Panc1 (cell line): ENCODE results near the gene PFN1. TPM values are rescaled to one million over a fixed set of nuclear protein-coding genes. Genes with fewer than 3 reads are reported as not detected.

Source experiments
- ATAC-seq: fragments of 200-7000 bp; cut with Tn5 transposase; 2 replicates; pipeline ENCODE4 v1.9.1; 2020; ENCODE audit warnings: mild to moderate bottlenecking, moderate library complexity
- BruUV-seq: library from RNA; stranded (reverse); fragments of 400-500 nt; replicated peaks from 2 replicates; lab custom pipeline; 2021; lab: Mats Ljungman, UMichigan
- CTCF ChIA-PET: fragments of 300-600 bp; sonication (Branson Sonifier 250); formaldehyde crosslinking; loops from one replicate; lab custom pipeline; 2022; ENCODE audit warnings: antibody characterized with exemption; lab: Charles Lee
- POLR2A ChIA-PET: fragments of 300-600 bp; sonication (Branson Sonifier 250); formaldehyde crosslinking; loops from one replicate; lab custom pipeline; 2022; ENCODE audit warnings: antibody characterized with exemption; lab: Charles Lee
- DNase-seq: peaks from one replicate; pipeline ENCODE4 v3.0.0-alpha.2; 2010; ENCODE audit warnings: low read depth, low spot score
- H3K27ac ChIP-seq: 2 replicates; pipeline ENCODE4 v1.5.1; 2011; ENCODE audit warnings: mild to moderate bottlenecking, low read length, inconsistent platforms
- H3K27me3 ChIP-seq: fragments of 200-500 bp; sonication (Bioruptor generic); 2 replicates; pipeline ENCODE4 v1.6.0; 2014; ENCODE audit warnings: low read length, inconsistent platforms; ENCODE audit not compliant: control insufficient read depth, insufficient read depth
- H3K36me3 ChIP-seq: fragments of 200-500 bp; sonication (Bioruptor generic); 2 replicates; pipeline ENCODE4 v1.5.1; 2014; ENCODE audit warnings: inconsistent platforms, mild to moderate bottlenecking, low read length, moderate library complexity; ENCODE audit not compliant: control insufficient read depth, insufficient read depth
- H3K4me1 ChIP-seq: 2 replicates; pipeline ENCODE4 v1.5.1; 2011; ENCODE audit warnings: inconsistent platforms, mild to moderate bottlenecking, low read length, moderate library complexity; ENCODE audit not compliant: control insufficient read depth, insufficient read depth
- H3K4me3 ChIP-seq, 2 experiments: 2 replicates each; pipeline ENCODE4 v1.5.1; 2011 to 2012; ENCODE audit warnings: low read depth in 2 of 2, low read length in 2 of 2, mild to moderate bottlenecking in 2 of 2, inconsistent platforms in 1 of 2, moderate library complexity in 1 of 2
- H3K9me3 ChIP-seq: fragments of 200-500 bp; sonication (Bioruptor generic); 2 replicates; pipeline ENCODE4 v1.5.1; 2014; ENCODE audit warnings: low read depth, mild to moderate bottlenecking, inconsistent platforms, low read length, moderate library complexity; ENCODE audit not compliant: control insufficient read depth, insufficient read depth
- POLR2AphosphoS5 ChIP-seq: IDR thresholded peaks from 2 replicates; pipeline ENCODE4 v1.6.1; 2012; ENCODE audit warnings: mild to moderate bottlenecking, low read depth, low read length, moderate library complexity
- SIN3A ChIP-seq: IDR thresholded peaks from 2 replicates; pipeline ENCODE4 v1.6.1; 2012; ENCODE audit warnings: low read depth, mild to moderate bottlenecking, low read length, moderate library complexity, borderline replicate concordance; ENCODE audit not compliant: insufficient read depth
- TCF7L2 ChIP-seq: IDR thresholded peaks from 2 replicates; pipeline ENCODE4 v1.6.1; 2011; ENCODE audit warnings: mild to moderate bottlenecking, low read depth, low read length, inconsistent platforms
- in situ Hi-C: cut with HindIII; loops from 2 replicates; pipeline ENCODE4 v1.10.0; 2016; ENCODE audit warnings: low sequenced_read_pairs, low pct_unique_long_range_greater_than_20kb
- intact Hi-C: fragments of 100-400 bp; cut with micrococcal nuclease; formaldehyde crosslinking; loops from one replicate; pipeline ENCODE4 v1.10.0; 2022; ENCODE audit not compliant: unreplicated experiment
- total RNA-seq: library from RNA; stranded (reverse); gene quantifications from one replicate; pipeline ENCODE4 v1.2.1, GENCODE V29; 2021; ENCODE audit not compliant: unreplicated experiment
- TF ChIP-seq, protein P1 (sequence below): fragments of 450-650 bp; IDR thresholded peaks from 2 replicates; pipeline ENCODE4 v1.5.1; 2017; ENCODE audit warnings: mild to moderate bottlenecking
- TF ChIP-seq, protein P2 (sequence below), 2 experiments: IDR thresholded peaks; 2 replicates each; pipeline ENCODE4 v1.6.1; 2011 to 2012; ENCODE audit warnings: low read depth in 2 of 2, control low read depth in 1 of 2, low read length in 1 of 2, mild to moderate bottlenecking in 1 of 2, moderate library complexity in 1 of 2; ENCODE audit not compliant: insufficient read depth in 1 of 2

Gene PFN1
- total RNA-seq, 1 experiment from 2014 or later, result 1,074 TPM

DNA sequence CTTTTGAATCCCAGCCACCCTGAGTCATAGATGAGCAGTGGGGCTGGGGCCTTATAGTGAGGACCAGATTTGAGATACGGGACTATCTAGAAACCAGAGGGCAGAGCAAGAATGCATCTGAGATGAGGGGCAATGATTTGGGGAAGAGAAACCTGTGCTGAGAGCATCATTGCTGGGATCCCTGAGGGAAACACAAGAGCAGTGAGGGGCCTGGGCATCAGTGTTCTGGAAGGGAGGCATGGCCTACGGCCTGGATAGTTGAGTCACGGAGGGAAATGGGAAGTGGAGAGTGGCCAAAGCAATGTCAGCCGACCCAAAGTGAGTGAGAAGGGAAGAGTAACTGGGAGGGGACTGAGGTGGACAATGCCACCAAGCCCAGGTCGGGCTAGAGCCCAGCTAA, 34.0 kb upstream of the PFN1 start:
- H3K36me3 ChIP-seq, result no peaks in the 10 kb centered on the region; the same call in 1 of the 2 replicates
- no peak overlapping the region for H3K4me3 ChIP-seq
- ATAC-seq (no peak), DNase-seq (no peak)
- H3K27ac ChIP-seq, result no peak overlapping the region
- TF ChIP-seq, protein P1, sequence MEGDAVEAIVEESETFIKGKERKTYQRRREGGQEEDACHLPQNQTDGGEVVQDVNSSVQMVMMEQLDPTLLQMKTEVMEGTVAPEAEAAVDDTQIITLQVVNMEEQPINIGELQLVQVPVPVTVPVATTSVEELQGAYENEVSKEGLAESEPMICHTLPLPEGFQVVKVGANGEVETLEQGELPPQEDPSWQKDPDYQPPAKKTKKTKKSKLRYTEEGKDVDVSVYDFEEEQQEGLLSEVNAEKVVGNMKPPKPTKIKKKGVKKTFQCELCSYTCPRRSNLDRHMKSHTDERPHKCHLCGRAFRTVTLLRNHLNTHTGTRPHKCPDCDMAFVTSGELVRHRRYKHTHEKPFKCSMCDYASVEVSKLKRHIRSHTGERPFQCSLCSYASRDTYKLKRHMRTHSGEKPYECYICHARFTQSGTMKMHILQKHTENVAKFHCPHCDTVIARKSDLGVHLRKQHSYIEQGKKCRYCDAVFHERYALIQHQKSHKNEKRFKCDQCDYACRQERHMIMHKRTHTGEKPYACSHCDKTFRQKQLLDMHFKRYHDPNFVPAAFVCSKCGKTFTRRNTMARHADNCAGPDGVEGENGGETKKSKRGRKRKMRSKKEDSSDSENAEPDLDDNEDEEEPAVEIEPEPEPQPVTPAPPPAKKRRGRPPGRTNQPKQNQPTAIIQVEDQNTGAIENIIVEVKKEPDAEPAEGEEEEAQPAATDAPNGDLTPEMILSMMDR, result no peak
- TF ChIP-seq TCF7L2 (no peak), POLR2AphosphoS5 (no peak), SIN3A (no peak)
- TF ChIP-seq, protein P2, sequence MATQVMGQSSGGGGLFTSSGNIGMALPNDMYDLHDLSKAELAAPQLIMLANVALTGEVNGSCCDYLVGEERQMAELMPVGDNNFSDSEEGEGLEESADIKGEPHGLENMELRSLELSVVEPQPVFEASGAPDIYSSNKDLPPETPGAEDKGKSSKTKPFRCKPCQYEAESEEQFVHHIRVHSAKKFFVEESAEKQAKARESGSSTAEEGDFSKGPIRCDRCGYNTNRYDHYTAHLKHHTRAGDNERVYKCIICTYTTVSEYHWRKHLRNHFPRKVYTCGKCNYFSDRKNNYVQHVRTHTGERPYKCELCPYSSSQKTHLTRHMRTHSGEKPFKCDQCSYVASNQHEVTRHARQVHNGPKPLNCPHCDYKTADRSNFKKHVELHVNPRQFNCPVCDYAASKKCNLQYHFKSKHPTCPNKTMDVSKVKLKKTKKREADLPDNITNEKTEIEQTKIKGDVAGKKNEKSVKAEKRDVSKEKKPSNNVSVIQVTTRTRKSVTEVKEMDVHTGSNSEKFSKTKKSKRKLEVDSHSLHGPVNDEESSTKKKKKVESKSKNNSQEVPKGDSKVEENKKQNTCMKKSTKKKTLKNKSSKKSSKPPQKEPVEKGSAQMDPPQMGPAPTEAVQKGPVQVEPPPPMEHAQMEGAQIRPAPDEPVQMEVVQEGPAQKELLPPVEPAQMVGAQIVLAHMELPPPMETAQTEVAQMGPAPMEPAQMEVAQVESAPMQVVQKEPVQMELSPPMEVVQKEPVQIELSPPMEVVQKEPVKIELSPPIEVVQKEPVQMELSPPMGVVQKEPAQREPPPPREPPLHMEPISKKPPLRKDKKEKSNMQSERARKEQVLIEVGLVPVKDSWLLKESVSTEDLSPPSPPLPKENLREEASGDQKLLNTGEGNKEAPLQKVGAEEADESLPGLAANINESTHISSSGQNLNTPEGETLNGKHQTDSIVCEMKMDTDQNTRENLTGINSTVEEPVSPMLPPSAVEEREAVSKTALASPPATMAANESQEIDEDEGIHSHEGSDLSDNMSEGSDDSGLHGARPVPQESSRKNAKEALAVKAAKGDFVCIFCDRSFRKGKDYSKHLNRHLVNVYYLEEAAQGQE (IDR thresholded peaks at IDR 0.05; ENCODE audit: insufficient read depth in 1 of 2, low read depth in 2 of 2, low read length in 1 of 2), result no peak
- ChIA-PET POLR2A (no interaction called here), CTCF (no interaction called here)
- no peaks in the 10 kb centered on the region for H3K27me3 ChIP-seq
- peaks cover 4% of the 10 kb centered on the region; the same call in 1 of the 2 replicates for H3K4me1 ChIP-seq
- no TSS peak for BruUV-seq
- no peaks in the 10 kb centered on the region for H3K9me3 ChIP-seq
- intact Hi-C loops, result no loop called here
- in situ Hi-C loops, result no loop called here

DNA sequence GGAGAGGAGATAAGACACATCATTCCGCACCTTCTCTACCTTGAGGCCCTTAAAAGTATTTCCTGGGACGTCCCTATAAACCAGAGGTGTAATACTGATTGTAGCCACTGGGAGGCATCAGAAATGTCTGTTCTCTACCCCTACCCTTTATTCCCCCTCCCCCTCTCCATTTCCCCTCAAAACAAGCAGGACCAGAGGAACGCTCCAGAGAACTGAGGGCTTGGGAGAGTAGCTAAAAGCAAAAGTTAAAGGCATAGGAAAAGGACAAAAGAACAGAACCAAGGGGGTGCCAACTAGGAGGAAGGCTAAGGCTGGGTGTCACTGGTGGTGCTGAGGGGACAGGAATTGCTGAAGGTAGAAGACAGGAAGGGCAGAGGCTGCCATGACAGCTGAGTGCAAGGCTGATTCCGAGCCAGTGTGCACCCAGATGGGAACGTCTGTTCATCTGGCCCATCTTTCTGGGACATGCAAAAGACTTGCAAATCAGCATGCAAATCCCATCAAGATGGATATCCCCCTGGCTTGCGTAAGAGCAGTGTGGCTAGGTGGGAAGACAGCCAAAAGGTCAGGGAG, 32.4 kb upstream of the PFN1 start:
- H3K27ac ChIP-seq, result no peak overlapping the region
- no peak for TF ChIP-seq TCF7L2
- TF ChIP-seq, protein P1, result peak; percentile 78
- no peaks in the 10 kb centered on the region for H3K4me1 ChIP-seq
- H3K27me3 ChIP-seq, result no peaks in the 10 kb centered on the region
- no peaks in the 10 kb centered on the region for H3K36me3 ChIP-seq
- ATAC-seq (peak; percentile 62), DNase-seq (no peak)
- no TSS peak for BruUV-seq
- CTCF ChIA-PET, result interaction anchor here (0.6 kb wide), 1 partner anchor 84 kb away, joined by 3 read pairs; no protein-coding TSS in a partner anchor
- intact Hi-C loops (loop anchor here (2.0 kb wide), 1 partner anchor 82 kb away; no protein-coding TSS in a partner anchor), in situ Hi-C loops (no loop called here)
- no peak overlapping the region for H3K4me3 ChIP-seq
- H3K9me3 ChIP-seq, result no peaks in the 10 kb centered on the region
- POLR2A ChIA-PET, result no interaction called here
